ENCODE measurements around the gene GHITM.

The GHITM gene

GRCh38 chr10:84191106-84191505 lies 51.8 kb downstream of the GHITM start:
- H3K4me3 ChIP-seq (ENCODE audit: severe bottlenecking), result no peak overlapping the region
- H3K4me1 ChIP-seq (ENCODE audit: insufficient read depth, poor library complexity, severe bottlenecking), result no peaks in the 10 kb centered on the region
- H3K27ac ChIP-seq (ENCODE audit: poor library complexity, severe bottlenecking), result no peak overlapping the region
- no peak for ATAC-seq (ENCODE audit: low read depth)
- DNase-seq (ENCODE audit: low spot score), result no peak
- no peak for TF ChIP-seq CTCF (IDR thresholded peaks at IDR 0.05; ENCODE audit: poor library complexity, severe bottlenecking)
- H3K36me3 ChIP-seq (ENCODE audit: low read depth), result no peaks in the 10 kb centered on the region
- no peaks in the 10 kb centered on the region for H3K9me3 ChIP-seq (ENCODE audit: severe bottlenecking)
- H3K27me3 ChIP-seq (ENCODE audit: insufficient read depth, poor library complexity, severe bottlenecking), result peaks cover 18% of the 10 kb centered on the region

DNA sequence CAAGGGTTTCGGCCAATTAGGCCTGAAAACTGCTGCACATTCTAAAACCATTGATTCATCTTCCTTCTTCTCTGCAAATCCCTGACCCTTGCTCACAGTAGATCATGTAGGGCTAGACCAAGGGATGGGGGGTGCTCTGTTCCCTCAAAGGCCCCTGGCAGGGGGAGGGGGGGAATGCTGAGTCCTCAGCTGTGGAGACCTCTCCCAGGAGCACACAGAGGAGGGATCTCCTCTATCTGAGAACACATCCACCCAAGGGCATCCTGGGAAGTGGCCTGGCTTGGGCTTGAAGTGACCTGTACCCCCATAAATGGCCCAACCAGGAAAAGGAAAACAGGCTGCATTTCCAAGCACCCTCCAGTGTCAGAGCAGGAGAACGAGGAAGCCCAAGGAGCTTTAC lies 54.0 kb downstream of the GHITM start:
- H3K27me3 ChIP-seq (ENCODE audit: insufficient read depth, poor library complexity, severe bottlenecking), result peaks cover 18% of the 10 kb centered on the region
- TF ChIP-seq CTCF (IDR thresholded peaks at IDR 0.05; ENCODE audit: poor library complexity, severe bottlenecking), result no peak
- no peaks in the 10 kb centered on the region for H3K4me1 ChIP-seq (ENCODE audit: insufficient read depth, poor library complexity, severe bottlenecking)
- no peak for DNase-seq (ENCODE audit: low spot score)
- H3K4me3 ChIP-seq (ENCODE audit: severe bottlenecking), result no peak overlapping the region
- H3K9me3 ChIP-seq (ENCODE audit: severe bottlenecking), result no peaks in the 10 kb centered on the region
- no peaks in the 10 kb centered on the region for H3K36me3 ChIP-seq (ENCODE audit: low read depth)
- no peak for ATAC-seq (ENCODE audit: low read depth)
- H3K27ac ChIP-seq (ENCODE audit: poor library complexity, severe bottlenecking), result no peak overlapping the region

DNA sequence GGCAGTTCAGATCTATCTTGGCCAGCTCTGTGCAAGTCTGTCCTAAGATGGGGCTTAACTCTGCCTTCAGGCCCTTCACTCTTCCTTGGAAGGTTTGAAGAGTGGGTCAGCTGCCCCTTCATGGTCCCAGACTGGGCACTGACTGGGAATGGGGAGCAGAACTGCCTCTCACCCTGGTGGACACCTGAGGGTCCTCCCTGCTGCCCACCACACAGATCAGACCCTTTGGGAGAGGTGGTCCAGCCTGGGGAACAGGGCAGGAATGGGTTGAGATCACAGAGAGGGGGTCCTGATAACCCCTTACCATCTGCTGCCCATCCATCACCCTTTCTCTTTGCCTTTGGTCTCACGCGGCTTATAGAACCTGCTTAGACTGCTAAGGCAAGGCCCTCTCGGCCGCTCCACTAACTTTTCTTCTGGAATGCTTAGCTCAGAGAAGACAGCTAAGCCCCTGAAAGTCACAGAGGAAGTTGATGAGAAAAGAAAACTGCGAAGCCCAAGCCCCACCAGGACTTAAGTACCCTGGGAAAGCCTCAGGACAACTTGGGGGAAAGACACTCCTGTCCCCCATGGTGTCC lies 54.6 kb downstream of the GHITM start:
- Histone ChIP-seq H3K27me3 (ENCODE audit: insufficient read depth, poor library complexity, severe bottlenecking) (peaks cover 18% of the 10 kb centered on the region), H3K36me3 (ENCODE audit: low read depth) (no peaks in the 10 kb centered on the region), H3K4me1 (ENCODE audit: insufficient read depth, poor library complexity, severe bottlenecking) (no peaks in the 10 kb centered on the region), H3K4me3 (ENCODE audit: severe bottlenecking) (peak overlapping the region; percentile 27), H3K9me3 (ENCODE audit: severe bottlenecking) (no peaks in the 10 kb centered on the region), H3K27ac (ENCODE audit: poor library complexity, severe bottlenecking) (no peak overlapping the region)
- no peak for TF ChIP-seq CTCF (IDR thresholded peaks at IDR 0.05; ENCODE audit: poor library complexity, severe bottlenecking)
- peak; percentile 6 for DNase-seq (ENCODE audit: low spot score)
- no peak for ATAC-seq (ENCODE audit: low read depth)

DNA sequence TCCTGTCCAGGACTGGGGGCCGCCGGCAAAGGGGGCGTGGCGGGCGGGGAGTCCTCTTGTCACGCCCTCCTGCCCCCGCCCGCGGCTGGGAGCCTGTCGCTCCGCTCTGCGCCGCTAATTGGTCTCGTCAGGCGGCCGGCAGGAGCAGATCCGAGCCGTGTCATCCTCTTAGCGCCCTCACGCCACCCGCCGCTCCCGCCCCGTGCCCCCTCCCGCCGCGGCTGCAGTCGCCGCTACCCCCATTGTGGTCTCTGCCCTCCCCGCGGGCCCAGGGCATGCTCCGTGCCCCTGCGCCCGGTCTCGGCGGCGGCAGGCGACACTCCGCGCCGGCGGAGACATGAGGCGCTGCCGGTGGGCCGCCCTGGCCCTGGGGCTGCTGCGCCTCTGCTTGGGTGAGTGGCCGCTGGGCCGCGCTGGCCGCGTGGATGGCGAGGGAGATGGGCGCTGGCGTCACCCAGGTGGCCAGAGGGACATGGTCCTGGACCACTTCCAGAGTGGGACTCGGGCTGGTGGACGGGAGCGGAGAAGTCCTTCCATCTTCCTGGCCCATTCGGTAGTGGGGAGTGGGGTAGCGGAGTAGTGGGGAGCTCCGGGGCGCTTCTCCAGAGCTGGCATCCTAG lies 55.2 kb downstream of the GHITM start, which contains the start of gene CDHR1:
Gene CDHR1, plus strand, starts transcription at position 114 of the 620 bp plus-strand sequence. Its CDS starts 224 bp downstream, at position 338.
- no peaks in the 10 kb centered on the region for H3K36me3 ChIP-seq (ENCODE audit: low read depth)
- H3K4me1 ChIP-seq (ENCODE audit: insufficient read depth, poor library complexity, severe bottlenecking), result no peaks in the 10 kb centered on the region
- no peak for TF ChIP-seq CTCF (IDR thresholded peaks at IDR 0.05; ENCODE audit: poor library complexity, severe bottlenecking)
- peaks cover 18% of the 10 kb centered on the region for H3K27me3 ChIP-seq (ENCODE audit: insufficient read depth, poor library complexity, severe bottlenecking)
- peak within 1 kb of the TSS; percentile 27 for H3K4me3 ChIP-seq (ENCODE audit: severe bottlenecking)
- H3K27ac ChIP-seq (ENCODE audit: poor library complexity, severe bottlenecking), result no peak within 1 kb of the TSS
- DNase-seq (ENCODE audit: low spot score) (peak; percentile 59), ATAC-seq (ENCODE audit: low read depth) (peak; percentile 73)
- H3K9me3 ChIP-seq (ENCODE audit: severe bottlenecking), result no peaks in the 10 kb centered on the region
